SK-N-SH (cell line): ENCODE measurements around the gene SGCA. TPM values are rescaled to one million over a fixed set of nuclear protein-coding genes. Genes with fewer than 3 reads are reported as not detected.

Experiments used
- CTCF ChIA-PET: fragments of 300-600, 350-600 bp; formaldehyde crosslinking; extraction: SDS; loops from one replicate; lab custom pipeline; 2021; lab: Yijun Ruan, JAX
- POLR2A ChIA-PET: fragments of 350-600 bp; sonication (Branson Sonifier 250); formaldehyde crosslinking; extraction: SDS; loops from one replicate; lab custom pipeline; 2020; ENCODE audit warnings: antibody characterized with exemption, inconsistent platforms; lab: Yijun Ruan, JAX
- DNase-seq: peaks from one replicate; pipeline ENCODE4 v3.0.0; 2012
- H2AFZ ChIP-seq: fragments of 200-600 bp; sonication (generic); 2 replicates; pipeline ENCODE4 v1.8.1; 2016; ENCODE audit warnings: antibody characterized with exemption, mild to moderate bottlenecking, low read depth
- H3F3A ChIP-seq: fragments of 200-600 bp; sonication (generic); replicated peaks from 2 replicates; pipeline ENCODE3; 2016; ENCODE audit warnings: antibody characterized with exemption, mild to moderate bottlenecking; ENCODE audit not compliant: insufficient read depth
- H3K27ac ChIP-seq, 2 experiments: fragments of 200-500 bp in 1 of 2; fragments of 200-600 bp in 1 of 2; sonication (Bioruptor generic) in 1 of 2; sonication (generic), shearing (Covaris generic) in 1 of 2; 2 replicates each; pipeline versions ENCODE4 v1.5.1 to v1.6.1; 2014 to 2016; ENCODE audit warnings: low read depth in 2 of 2, inconsistent platforms in 1 of 2, low read length in 1 of 2, mild to moderate bottlenecking in 1 of 2, mixed read lengths in 1 of 2
- H3K27me3 ChIP-seq: fragments of 200-600 bp; sonication (generic), shearing (Covaris generic); 2 replicates; pipeline ENCODE4 v1.6.1; 2016; ENCODE audit warnings: mixed run types; ENCODE audit not compliant: insufficient read depth
- H3K36me3 ChIP-seq, 2 experiments: fragments of 200-500 bp in 1 of 2; fragments of 200-600 bp in 1 of 2; sonication (Bioruptor generic) in 1 of 2; sonication (generic) in 1 of 2; replicated peaks in 1 of 2; 2 replicates each; pipeline versions ENCODE3 to v1.5.1; 2014 to 2016; ENCODE audit warnings: low read length in 1 of 2, mild to moderate bottlenecking in 1 of 2; ENCODE audit not compliant: insufficient read depth in 2 of 2, control insufficient read depth in 1 of 2
- H3K4me1 ChIP-seq, 2 experiments: fragments of 200-500 bp in 1 of 2; fragments of 200-600 bp in 1 of 2; sonication (Bioruptor generic) in 1 of 2; sonication (generic), shearing (Covaris generic) in 1 of 2; 2 replicates each; pipeline versions ENCODE4 v1.5.1 to v1.6.1; 2014 to 2016; ENCODE audit warnings: low read depth in 1 of 2, low read length in 1 of 2, mixed run types in 1 of 2; ENCODE audit not compliant: insufficient read depth in 2 of 2, control insufficient read depth in 1 of 2
- H3K4me2 ChIP-seq: fragments of 200-600 bp; sonication (generic), shearing (Covaris generic); 2 replicates; pipeline ENCODE4 v1.6.1; 2017; ENCODE audit warnings: mixed run types
- H3K4me3 ChIP-seq, 2 experiments: fragments of 200-500 bp in 1 of 2; fragments of 200-600 bp in 1 of 2; sonication (Bioruptor generic) in 1 of 2; sonication (generic), shearing (Covaris generic) in 1 of 2; 2 replicates each; pipeline versions ENCODE4 v1.5.1 to v1.8.1; 2014 to 2016; ENCODE audit warnings: low read depth in 2 of 2, inconsistent platforms in 1 of 2, low read length in 1 of 2, mild to moderate bottlenecking in 1 of 2, mixed read lengths in 1 of 2, moderate library complexity in 1 of 2
- H3K79me2 ChIP-seq: fragments of 200-600 bp; sonication (generic); 2 replicates; pipeline ENCODE4 v1.8.1; 2017; ENCODE audit warnings: mild to moderate bottlenecking; ENCODE audit not compliant: insufficient read depth
- H3K9ac ChIP-seq: fragments of 200-600 bp; sonication (generic); 2 replicates; pipeline ENCODE4 v1.6.1; 2017; ENCODE audit warnings: mixed run types
- H3K9me2 ChIP-seq: fragments of 200-600 bp; sonication (generic); 2 replicates; pipeline ENCODE4 v1.6.1; 2017; ENCODE audit warnings: mixed run types
- H3K9me3 ChIP-seq: fragments of 200-600 bp; sonication (generic); 2 replicates; pipeline ENCODE4 v1.6.1; 2017; ENCODE audit warnings: mixed run types, mild to moderate bottlenecking, moderate library complexity
- H4K20me1 ChIP-seq: fragments of 200-600 bp; sonication (generic); 2 replicates; pipeline ENCODE4 v1.6.1; 2017; ENCODE audit warnings: mild to moderate bottlenecking, mixed run types; ENCODE audit not compliant: insufficient read depth
- EP300 ChIP-seq, 2 experiments: IDR thresholded peaks; 2 replicates each; pipeline versions ENCODE4 v1.4.0 to v1.6.1; 2012; ENCODE audit warnings: borderline replicate concordance in 1 of 2, low read depth in 1 of 2, low read length in 1 of 2
- EZH2phosphoT487 ChIP-seq: fragments of 200-600 bp; sonication (generic); IDR thresholded peaks from 2 replicates; pipeline ENCODE4 v1.6.1; 2017; ENCODE audit warnings: low read depth, mixed run types, mild to moderate bottlenecking, antibody characterized with exemption, moderate library complexity, borderline replicate concordance
- FOXJ3 ChIP-seq: sonication (generic); formaldehyde crosslinking; IDR thresholded peaks from 2 replicates; pipeline ENCODE4 v1.5.1; 2020; ENCODE audit warnings: mild to moderate bottlenecking, missing genetic modification reagents
- JUND ChIP-seq: IDR thresholded peaks from 2 replicates; pipeline ENCODE4 v1.4.0; 2012
- MEF2A ChIP-seq: IDR thresholded peaks from 2 replicates; pipeline ENCODE4 v1.4.0; 2012; ENCODE audit warnings: low read depth, borderline replicate concordance
- NFIC ChIP-seq: IDR thresholded peaks from 2 replicates; pipeline ENCODE4 v1.4.0; 2012; ENCODE audit warnings: borderline replicate concordance
- NRF1 ChIP-seq: IDR thresholded peaks from 2 replicates; pipeline ENCODE4 v1.6.1; 2012; ENCODE audit warnings: low read depth, mild to moderate bottlenecking, low read length
- POLR2AphosphoS5 ChIP-seq: IDR thresholded peaks from 2 replicates; pipeline ENCODE4 v1.6.1; 2012; ENCODE audit warnings: low read depth, low read length
- RCOR1 ChIP-seq: fragments of 150-350 bp; IDR thresholded peaks from 2 replicates; pipeline ENCODE4 v1.6.1; 2017; ENCODE audit warnings: antibody characterized with exemption, low read length
- SIN3A ChIP-seq: IDR thresholded peaks from 2 replicates; pipeline ENCODE4 v1.6.1; 2012; ENCODE audit warnings: low read depth, mild to moderate bottlenecking, low read length, moderate library complexity, borderline replicate concordance
- TAF1 ChIP-seq: IDR thresholded peaks from 2 replicates; pipeline ENCODE4 v1.6.1; 2012; ENCODE audit warnings: low read depth, mild to moderate bottlenecking, low read length, moderate library complexity, borderline replicate concordance
- TCF12 ChIP-seq: IDR thresholded peaks from 2 replicates; pipeline ENCODE4 v1.4.0; 2012
- USF2 ChIP-seq: fragments of 150-350 bp; IDR thresholded peaks from 2 replicates; pipeline ENCODE4 v1.6.1; 2017; ENCODE audit warnings: antibody characterized with exemption, low read length, low read depth, borderline replicate concordance
- WGBS: methylation state at CpG from one replicate; pipeline ENCODE4 v1.1.6; 2017; ENCODE audit warnings: low lambda C conversion rate; 5-methylcytosine and 5-hydroxymethylcytosine counted together
- polyA plus RNA-seq, 3 experiments: library from polyadenylated mRNA; depleted of rRNA; stranded (reverse); fragments of >200 nt; gene quantifications; 2 replicates each; pipeline ENCODE4 v1.2.3, GENCODE V29; 2012
- TF ChIP-seq, protein P1 (sequence below): IDR thresholded peaks from 2 replicates; pipeline ENCODE4; 2012
- TF ChIP-seq, protein P2 (sequence below): IDR thresholded peaks from 2 replicates; pipeline ENCODE4 v1.4.0; 2012; ENCODE audit warnings: low read depth
- TF ChIP-seq, protein P3 (sequence below): fragments of 200-600 bp; sonication (generic); IDR thresholded peaks from 2 replicates; pipeline ENCODE4 v1.6.1; 2017; ENCODE audit warnings: antibody characterized with exemption, mild to moderate bottlenecking, moderate library complexity

Gene SGCA
- polyA plus RNA-seq, 1 of the 3 experiments (the other 2 are of a cell fraction): not detected

DNA sequence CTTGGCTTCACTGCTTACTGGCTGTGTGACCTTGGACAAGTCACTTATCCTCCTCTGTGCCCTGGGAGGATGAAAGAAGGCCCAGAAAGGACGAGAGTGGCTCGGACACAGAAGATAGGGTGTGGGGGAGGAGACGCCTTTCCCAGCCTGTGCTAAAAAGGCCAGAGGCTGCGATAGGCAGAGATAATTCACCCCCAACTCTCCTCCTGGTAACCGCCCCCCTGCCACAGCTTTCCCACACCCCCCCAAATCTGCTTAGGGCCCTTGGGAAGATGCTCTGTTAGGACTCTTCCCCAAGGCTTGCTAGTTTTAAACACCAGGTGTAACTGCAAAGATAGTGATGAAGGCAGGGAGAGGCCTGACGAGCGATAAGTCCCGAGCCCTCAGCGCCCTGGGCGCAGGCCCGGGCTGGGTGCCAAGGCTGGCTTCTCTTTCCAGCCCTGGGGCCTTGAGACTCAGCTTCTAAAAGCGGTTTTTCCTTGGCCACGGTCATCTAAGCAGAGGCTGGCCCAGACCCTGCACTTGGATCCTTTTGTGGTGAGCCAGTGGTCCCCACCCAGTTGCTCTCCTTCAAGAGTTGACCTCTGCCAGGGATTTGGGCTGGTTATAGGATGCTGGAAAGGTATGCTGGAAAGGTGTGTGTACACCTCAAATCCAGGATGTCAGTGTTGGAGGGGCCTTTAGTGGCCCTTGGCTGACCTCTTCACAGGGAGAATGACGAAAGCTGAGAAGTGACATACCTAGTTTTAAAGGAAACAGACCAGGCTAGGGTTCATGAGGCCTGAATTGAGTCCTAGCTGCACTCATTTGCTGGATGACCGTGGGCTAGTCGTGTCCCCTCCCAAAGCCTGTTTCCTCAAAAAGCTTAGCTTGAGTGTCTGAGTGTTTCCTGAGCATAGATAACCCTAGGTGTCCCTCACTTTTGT lies 11.9 kb upstream of the SGCA start:
- peaks cover 19% of the 10 kb centered on the region for H3K79me2 ChIP-seq
- H3K27ac ChIP-seq: peak overlapping the region in 1 of 2 experiments; percentile 63; a peak in 2 of 4 replicates
- no peaks in the 10 kb centered on the region for H3K9me3 ChIP-seq
- no peak for DNase-seq
- POLR2A ChIA-PET: no interaction called here
- H3K9ac ChIP-seq: no peak overlapping the region
- CTCF ChIA-PET: interaction anchor here (1.3 to 12.8 kb wide), 10 partner anchors 7 to 66 kb away, joined by 4 to 169 read pairs (median 12); partner anchors contain the start of genes COL1A1 and SGCA
- no peak overlapping the region for H2AFZ ChIP-seq
- H3K27me3 ChIP-seq: no peaks in the 10 kb centered on the region
- H3K4me3 ChIP-seq: no peak overlapping the region
- no peaks in the 10 kb centered on the region for H3K36me3 ChIP-seq
- peaks cover 5% of the 10 kb centered on the region; the same call in 1 of the 2 replicates for H4K20me1 ChIP-seq
- TF ChIP-seq NFIC (peak; percentile 4; the same call in 1 of the 2 replicates), TCF12 (0 out of 2 replicates have a peak, but pooled peaks have one; percentile 9), NRF1 (no peak)
- TF ChIP-seq, protein P1, sequence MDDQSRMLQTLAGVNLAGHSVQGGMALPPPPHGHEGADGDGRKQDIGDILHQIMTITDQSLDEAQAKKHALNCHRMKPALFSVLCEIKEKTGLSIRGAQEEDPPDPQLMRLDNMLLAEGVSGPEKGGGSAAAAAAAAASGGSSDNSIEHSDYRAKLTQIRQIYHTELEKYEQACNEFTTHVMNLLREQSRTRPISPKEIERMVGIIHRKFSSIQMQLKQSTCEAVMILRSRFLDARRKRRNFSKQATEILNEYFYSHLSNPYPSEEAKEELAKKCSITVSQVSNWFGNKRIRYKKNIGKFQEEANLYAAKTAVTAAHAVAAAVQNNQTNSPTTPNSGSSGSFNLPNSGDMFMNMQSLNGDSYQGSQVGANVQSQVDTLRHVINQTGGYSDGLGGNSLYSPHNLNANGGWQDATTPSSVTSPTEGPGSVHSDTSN: 0 out of 2 replicates have a peak, but pooled peaks have one; percentile 8
- 75% methylated on average over 16 of the region's 16 CpGs for WGBS
- H3F3A ChIP-seq: peaks cover 19% of the 10 kb centered on the region
- H3K4me1 ChIP-seq: peaks cover 23 to 36% of the 10 kb centered on the region in 2 experiments; a peak in 3 of 4 replicates
- H3K4me2 ChIP-seq: no peak overlapping the region; the same call in 1 of the 2 replicates
- no peaks in the 10 kb centered on the region for H3K9me2 ChIP-seq

GRCh38 chr17:50154604-50155003 lies 11.2 kb upstream of the SGCA start:
- Histone ChIP-seq H3F3A (peaks cover 24% of the 10 kb centered on the region), H3K4me1 (peaks cover 23 to 34% of the 10 kb centered on the region in 2 experiments; a peak in 3 of 4 replicates), H3K4me3 (no peak overlapping the region), H3K9me3 (no peaks in the 10 kb centered on the region), H3K79me2 (peaks cover 12% of the 10 kb centered on the region), H3K27ac (peak overlapping the region in 1 of 2 experiments; percentile 63; a peak in 2 of 4 replicates), H3K27me3 (no peaks in the 10 kb centered on the region), H3K9ac (no peak overlapping the region), H4K20me1 (no peaks in the 10 kb centered on the region; the same call in 1 of the 2 replicates), H3K4me2 (peak overlapping the region; percentile 36; the same call in 1 of the 2 replicates), H3K9me2 (no peaks in the 10 kb centered on the region), H2AFZ (peak overlapping the region; percentile 44), H3K36me3 (no peaks in the 10 kb centered on the region)
- ChIA-PET CTCF (interaction anchor here (1.3 to 12.8 kb wide), 7 partner anchors 9 to 60 kb away, joined by 4 to 169 read pairs (median 12); partner anchors contain the start of gene COL1A1), POLR2A (no interaction called here)
- DNase-seq: no peak
- no peak for TF ChIP-seq NFIC
- TF ChIP-seq, protein P2, sequence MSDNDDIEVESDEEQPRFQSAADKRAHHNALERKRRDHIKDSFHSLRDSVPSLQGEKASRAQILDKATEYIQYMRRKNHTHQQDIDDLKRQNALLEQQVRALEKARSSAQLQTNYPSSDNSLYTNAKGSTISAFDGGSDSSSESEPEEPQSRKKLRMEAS: no peak
- TF ChIP-seq, protein P1: no peak
- no peak for TF ChIP-seq MEF2A
- TF ChIP-seq, protein P3, sequence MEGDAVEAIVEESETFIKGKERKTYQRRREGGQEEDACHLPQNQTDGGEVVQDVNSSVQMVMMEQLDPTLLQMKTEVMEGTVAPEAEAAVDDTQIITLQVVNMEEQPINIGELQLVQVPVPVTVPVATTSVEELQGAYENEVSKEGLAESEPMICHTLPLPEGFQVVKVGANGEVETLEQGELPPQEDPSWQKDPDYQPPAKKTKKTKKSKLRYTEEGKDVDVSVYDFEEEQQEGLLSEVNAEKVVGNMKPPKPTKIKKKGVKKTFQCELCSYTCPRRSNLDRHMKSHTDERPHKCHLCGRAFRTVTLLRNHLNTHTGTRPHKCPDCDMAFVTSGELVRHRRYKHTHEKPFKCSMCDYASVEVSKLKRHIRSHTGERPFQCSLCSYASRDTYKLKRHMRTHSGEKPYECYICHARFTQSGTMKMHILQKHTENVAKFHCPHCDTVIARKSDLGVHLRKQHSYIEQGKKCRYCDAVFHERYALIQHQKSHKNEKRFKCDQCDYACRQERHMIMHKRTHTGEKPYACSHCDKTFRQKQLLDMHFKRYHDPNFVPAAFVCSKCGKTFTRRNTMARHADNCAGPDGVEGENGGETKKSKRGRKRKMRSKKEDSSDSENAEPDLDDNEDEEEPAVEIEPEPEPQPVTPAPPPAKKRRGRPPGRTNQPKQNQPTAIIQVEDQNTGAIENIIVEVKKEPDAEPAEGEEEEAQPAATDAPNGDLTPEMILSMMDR: no peak
- no peak for TF ChIP-seq RCOR1
- TF ChIP-seq USF2: no peak
- no peak for TF ChIP-seq SIN3A
- TF ChIP-seq FOXJ3 (CRISPR knock-in tag): no peak
- TF ChIP-seq POLR2AphosphoS5: no peak
- TF ChIP-seq EZH2phosphoT487: no peak
- TF ChIP-seq TCF12: no peak
- no peak for TF ChIP-seq JUND
- TF ChIP-seq EP300 (IDR thresholded peaks at IDR 0.05; ENCODE audit: borderline replicate concordance in 1 of 2, low read depth in 1 of 2, low read length in 1 of 2): no peak
- no peak for TF ChIP-seq TAF1
- 82% methylated on average over 1 of the region's 1 CpG for WGBS
